ENCODE measurements around the gene B4GALT1.

- TF ChIP-seq POLR2A (IDR thresholded peaks at IDR 0.05) (no peak), CTCF (IDR thresholded peaks at IDR 0.05) (no peak)
Observed at GRCh38 chr9:33123407-33124031, 43.6 kb downstream of the B4GALT1 start.
